WTC11 (cell line): ENCODE results near the gene SAXO2. TPM values are rescaled to one million over a fixed set of nuclear protein-coding genes. Genes with fewer than 3 reads are reported as not detected.

Source experiments
- ATAC-seq: fragments of 200-7000 bp; cut with Tn5 transposase; 2 replicates; pipeline ENCODE4 v1.10.0; 2021; ENCODE audit warnings: mild to moderate bottlenecking, moderate library complexity
- CTCF ChIA-PET: fragments of 300-600 bp; sonication (Branson Sonifier 250); formaldehyde crosslinking; loops from one replicate; lab custom pipeline; 2021; ENCODE audit warnings: antibody characterized with exemption; lab: Charles Lee
- POLR2A ChIA-PET: fragments of 350-600 bp; sonication (Branson Sonifier 250); formaldehyde crosslinking; loops from one replicate; lab custom pipeline; 2021; ENCODE audit warnings: antibody characterized with exemption; lab: Charles Lee
- DNase-seq: peaks from one replicate; pipeline ENCODE4 v3.0.0; 2021; ENCODE audit warnings: low spot score
- H3K27ac Mint-ChIP-seq: 2 replicates; pipeline ENCODE4 v1.8.0; 2021; ENCODE audit warnings: mixed read lengths
- H3K27me3 Mint-ChIP-seq: 2 replicates; pipeline ENCODE4 v1.8.0; 2021; ENCODE audit warnings: low read depth, mild to moderate bottlenecking, moderate library complexity, mixed read lengths
- H3K36me3 Mint-ChIP-seq: 2 replicates; pipeline ENCODE4 v1.8.0; 2021; ENCODE audit warnings: mixed read lengths
- H3K4me1 Mint-ChIP-seq: 2 replicates; pipeline ENCODE4 v1.8.0; 2022; ENCODE audit warnings: mixed read lengths
- H3K4me3 Mint-ChIP-seq: 2 replicates; pipeline ENCODE4 v1.8.0; 2021; ENCODE audit warnings: mild to moderate bottlenecking, moderate library complexity, mixed read lengths
- H3K9me3 Mint-ChIP-seq: 2 replicates; pipeline ENCODE4 v1.8.0; 2021; ENCODE audit warnings: mixed read lengths
- ARID4B ChIP-seq: sonication (generic); formaldehyde crosslinking; IDR thresholded peaks from 2 replicates; pipeline ENCODE4 v1.8.0; 2023; ENCODE audit warnings: missing genetic modification reagents, mild to moderate bottlenecking, borderline replicate concordance
- ATF1 ChIP-seq: sonication (generic); formaldehyde crosslinking; IDR thresholded peaks from 2 replicates; pipeline ENCODE4 v1.8.1; 2023; ENCODE audit warnings: mild to moderate bottlenecking, moderate library complexity, missing genetic modification reagents
- ATF6 ChIP-seq: sonication (generic); formaldehyde crosslinking; IDR thresholded peaks from 2 replicates; pipeline ENCODE4 v1.8.1; 2023; ENCODE audit warnings: mild to moderate bottlenecking, missing genetic modification reagents
- CDX4 ChIP-seq: fragments of 250-450 bp; sonication (Bioruptor Pico); IDR thresholded peaks from 2 replicates; pipeline ENCODE4 v1.9.0; 2021; ENCODE audit warnings: moderate library complexity, mild to moderate bottlenecking, inconsistent platforms, borderline replicate concordance
- E2F5 ChIP-seq: sonication (generic); formaldehyde crosslinking; IDR thresholded peaks from 2 replicates; pipeline ENCODE4 v1.8.1; 2022; ENCODE audit warnings: mild to moderate bottlenecking, moderate library complexity, missing genetic modification reagents
- ERG ChIP-seq: fragments of 250-450 bp; sonication (Bioruptor Pico); IDR thresholded peaks from 2 replicates; pipeline ENCODE4 v1.8.0; 2021; ENCODE audit warnings: mild to moderate bottlenecking
- GABPB1 ChIP-seq: sonication (generic); formaldehyde crosslinking; IDR thresholded peaks from 2 replicates; pipeline ENCODE4 v1.8.1; 2023; ENCODE audit warnings: mild to moderate bottlenecking, missing genetic modification reagents
- GRHL2 ChIP-seq: fragments of 250-450 bp; sonication (Bioruptor Pico); IDR thresholded peaks from 2 replicates; pipeline ENCODE4 v1.8.0; 2022; ENCODE audit warnings: mild to moderate bottlenecking, moderate library complexity; ENCODE audit not compliant: insufficient replicate concordance, severe bottlenecking
- JAZF1 ChIP-seq: fragments of 250-450 bp; sonication (Bioruptor Pico); IDR thresholded peaks from 2 replicates; pipeline ENCODE4 v1.9.0; 2021; ENCODE audit warnings: moderate library complexity, mild to moderate bottlenecking, inconsistent platforms
- MXD4 ChIP-seq: fragments of 250-450 bp; sonication (Bioruptor Pico); IDR thresholded peaks from 2 replicates; pipeline ENCODE4 v1.8.0; 2021; ENCODE audit warnings: mild to moderate bottlenecking, moderate library complexity, borderline replicate concordance
- NR1H2 ChIP-seq: sonication (generic); formaldehyde crosslinking; IDR thresholded peaks from 2 replicates; pipeline ENCODE4 v1.9.0; 2021; ENCODE audit warnings: mild to moderate bottlenecking, moderate library complexity, missing genetic modification reagents
- NR3C1 ChIP-seq: sonication (generic); formaldehyde crosslinking; conservative IDR thresholded peaks from 2 replicates; pipeline ENCODE4 v1.8.1; 2023; ENCODE audit warnings: low read depth, mild to moderate bottlenecking, missing genetic modification reagents
- OVOL2 ChIP-seq: fragments of 250-450 bp; sonication (Bioruptor Pico); IDR thresholded peaks from 2 replicates; pipeline ENCODE4 v1.9.0; 2021; ENCODE audit warnings: mild to moderate bottlenecking, borderline replicate concordance
- PRRX2 ChIP-seq: fragments of 250-450 bp; sonication (Bioruptor Pico); IDR thresholded peaks from 2 replicates; pipeline ENCODE4 v1.8.0; 2021; ENCODE audit warnings: mild to moderate bottlenecking
- SP1 ChIP-seq: sonication (generic); formaldehyde crosslinking; conservative IDR thresholded peaks from 2 replicates; pipeline ENCODE4 v1.8.1; 2022; ENCODE audit warnings: missing genetic modification reagents
- TEAD4 ChIP-seq: sonication (generic); formaldehyde crosslinking; IDR thresholded peaks from 2 replicates; pipeline ENCODE4 v1.8.0; 2022; ENCODE audit warnings: mild to moderate bottlenecking, missing genetic modification reagents
- ZBTB43 ChIP-seq: sonication (generic); formaldehyde crosslinking; IDR thresholded peaks from 2 replicates; pipeline ENCODE4 v1.8.1; 2023; ENCODE audit warnings: mild to moderate bottlenecking, missing genetic modification reagents
- ZNF263 ChIP-seq: sonication (generic); formaldehyde crosslinking; IDR thresholded peaks from 2 replicates; pipeline ENCODE4 v1.8.1; 2022; ENCODE audit warnings: low read depth, mild to moderate bottlenecking, moderate library complexity, missing genetic modification reagents
- ZNF396 ChIP-seq: fragments of 250-450 bp; sonication (Bioruptor Pico); IDR thresholded peaks from 2 replicates; pipeline ENCODE4 v1.8.0; 2021; ENCODE audit warnings: mild to moderate bottlenecking, moderate library complexity, borderline replicate concordance
- total RNA-seq: library from RNA; stranded (reverse); gene quantifications from 3 replicates; pipeline ENCODE4 v1.2.3, GENCODE V29; 2021

SAXO2 gene
- total RNA-seq, 1 experiment from 2014 or later, result 2.7 TPM

GRCh38 chr15:82297546-82297945, 34.9 kb downstream of the SAXO2 start:
- ATAC-seq (no peak), DNase-seq (no peak)
- Mint-ChIP-seq H3K4me3 (no peak overlapping the region), H3K4me1 (peaks cover 6% of the 10 kb centered on the region), H3K27me3 (no peaks in the 10 kb centered on the region), H3K9me3 (no peaks in the 10 kb centered on the region), H3K27ac (no peak overlapping the region), H3K36me3 (no peaks in the 10 kb centered on the region)
- ChIA-PET CTCF (no interaction called here), POLR2A (no interaction called here)
- no peak for TF ChIP-seq E2F5 (CRISPR knock-in tag)
- no peak for TF ChIP-seq SP1 (CRISPR knock-in tag)

GRCh38 chr15:82298032-82298431, 35.4 kb downstream of the SAXO2 start:
- POLR2A ChIA-PET, result no interaction called here
- no peaks in the 10 kb centered on the region for H3K36me3 Mint-ChIP-seq
- no peak for DNase-seq
- H3K27ac Mint-ChIP-seq, result no peak overlapping the region
- H3K4me3 Mint-ChIP-seq, result no peak overlapping the region
- H3K27me3 Mint-ChIP-seq, result no peaks in the 10 kb centered on the region
- CTCF ChIA-PET, result no interaction called here
- no peaks in the 10 kb centered on the region for H3K9me3 Mint-ChIP-seq
- TF ChIP-seq OVOL2 (CRISPR knock-in tag) (no peak), CDX4 (CRISPR knock-in tag) (no peak), ARID4B (CRISPR knock-in tag) (no peak), PRRX2 (CRISPR knock-in tag) (no peak), ZBTB43 (no peak), GABPB1 (CRISPR knock-in tag) (no peak), ZNF263 (no peak), ATF6 (CRISPR knock-in tag) (no peak), GRHL2 (CRISPR knock-in tag) (no peak), JAZF1 (no peak), ZNF396 (CRISPR knock-in tag) (no peak), NR3C1 (CRISPR knock-in tag) (no peak), ERG (CRISPR knock-in tag) (no peak), NR1H2 (no peak), MXD4 (no peak), ATF1 (CRISPR knock-in tag) (no peak), TEAD4 (CRISPR knock-in tag) (no peak)
- no peak for ATAC-seq
- H3K4me1 Mint-ChIP-seq, result peaks cover 6% of the 10 kb centered on the region
